Measurements from ENCODE around the gene TOP2B. TPM values are rescaled to one million over a fixed set of nuclear protein-coding genes. Genes with fewer than 3 reads are reported as not detected.

TOP2B gene
- total RNA-seq, 1 donor from 2014 or later = 169 TPM

- DNase-seq = peak; percentile 33
Observed at GRCh38 chr3:25558121-25558520, 106.6 kb downstream of the TOP2B start.

- no peak for DNase-seq
Observed at GRCh38 chr3:25557694-25558093, 107.0 kb downstream of the TOP2B start.

- DNase-seq = no peak
Observed at GRCh38 chr3:25556447-25556846, 108.3 kb downstream of the TOP2B start.

- no peak for DNase-seq
Observed at GRCh38 chr3:25555695-25556437, 108.8 kb downstream of the TOP2B start.

- no peak for DNase-seq
Observed at GRCh38 chr3:25554376-25554775, 110.3 kb downstream of the TOP2B start.

GRCh38 chr3:25552251-25552650, 112.5 kb downstream of the TOP2B start:
- DNase-seq = no peak

DNA sequence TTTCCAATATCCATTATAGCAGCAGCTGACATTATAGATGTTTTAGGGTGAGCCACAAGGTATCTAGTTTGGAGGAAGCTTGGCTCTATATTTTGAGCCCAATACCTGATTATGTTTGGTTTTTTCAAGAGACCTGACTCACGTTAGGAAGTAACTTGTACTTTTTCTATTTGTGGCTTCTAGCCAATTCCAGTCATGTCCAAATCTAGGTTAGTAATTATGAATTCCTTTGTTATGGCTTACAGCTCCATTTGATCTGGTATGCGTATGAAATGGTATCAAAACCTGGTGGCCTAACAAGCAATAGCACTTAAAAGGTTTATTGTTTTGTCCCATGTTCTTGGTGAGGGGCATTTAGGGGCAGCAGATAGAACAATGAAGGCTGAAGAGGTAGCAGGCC, 115.9 kb downstream of the TOP2B start:
- DNase-seq = no peak

GRCh38 chr3:25547943-25548674, 116.6 kb downstream of the TOP2B start:
- no peak for DNase-seq

Small RNA genes within 50 kb of the gene (small RNA-seq; reads per million reads assigned to genes)
- gene CRIP1P2 (ENCODE audit: low replicate concordance) (not detected), gene RF01161 (ENCODE audit: low replicate concordance) (not detected), gene RF02271 (ENCODE audit: low replicate concordance) (not detected)

Other genes with a start within 250 kb of the TOP2B start
- 14.4 TPM for gene RARB, start 236.6 kb downstream of the TOP2B start, total RNA-seq
- gene NGLY1, start 118.5 kb upstream of the TOP2B start, total RNA-seq = 58.2 TPM
- gene OXSM, start 125.2 kb upstream of the TOP2B start, total RNA-seq = 11.2 TPM

Measured in tongue (tissue), 3 donors.